Activated CD4-positive, alpha-beta T cell treated with anti-CD3 and anti-CD28 coated beads for 24 hours (primary cell): Measurements from ENCODE around the gene CDX1.

Source experiments
- DNase-seq, 2 donors: peaks; one replicate each; pipeline ENCODE4 v3.0.0-alpha.2; 2020; ENCODE audit warnings: low read depth in 2 of 2

CDX1 gene

DNA sequence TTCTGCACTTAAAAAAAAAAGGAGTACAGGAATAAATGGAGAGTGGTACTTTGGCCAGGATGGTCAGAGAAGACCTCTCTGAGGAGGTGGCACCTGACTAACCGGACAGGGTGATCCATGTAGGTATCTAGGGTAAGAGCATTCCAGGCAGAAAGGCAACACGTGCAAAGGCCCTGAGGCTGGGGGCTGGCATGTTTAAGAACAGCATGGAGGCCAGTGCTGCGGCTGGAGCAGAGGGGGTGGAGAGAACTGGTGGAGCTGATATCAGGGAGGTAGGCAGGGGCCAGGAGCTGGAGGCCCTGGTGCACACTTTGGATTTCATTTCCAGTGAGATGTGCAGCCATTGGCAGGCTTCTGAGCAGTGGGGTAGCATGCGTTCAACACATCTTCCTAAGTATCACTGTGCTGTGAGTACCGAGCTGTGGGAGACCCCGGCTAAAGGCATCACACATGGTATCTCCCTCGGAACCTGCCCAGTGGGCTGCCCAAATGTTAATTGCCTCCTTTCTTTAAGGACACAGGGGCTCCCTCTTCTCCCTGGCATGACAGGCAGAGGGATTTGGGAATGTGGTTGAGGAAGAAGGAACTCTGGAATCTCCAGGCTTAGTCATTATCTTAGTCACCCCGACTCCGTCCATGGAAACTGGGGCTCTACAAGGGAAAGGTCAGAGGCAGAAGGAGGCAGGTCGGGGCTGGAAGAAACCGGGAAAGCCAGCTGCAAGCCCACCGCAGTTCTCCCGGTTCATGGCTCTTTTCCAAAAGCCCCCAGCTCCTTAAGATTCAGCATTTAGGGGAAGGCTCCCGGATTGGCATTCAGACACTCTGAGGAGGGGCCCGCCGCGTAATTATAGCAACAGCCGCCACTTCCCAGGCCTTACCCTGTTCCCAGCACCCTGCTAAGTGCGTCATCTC, 41.9 kb downstream of the CDX1 start:
- DNase-seq: no peak

DNA sequence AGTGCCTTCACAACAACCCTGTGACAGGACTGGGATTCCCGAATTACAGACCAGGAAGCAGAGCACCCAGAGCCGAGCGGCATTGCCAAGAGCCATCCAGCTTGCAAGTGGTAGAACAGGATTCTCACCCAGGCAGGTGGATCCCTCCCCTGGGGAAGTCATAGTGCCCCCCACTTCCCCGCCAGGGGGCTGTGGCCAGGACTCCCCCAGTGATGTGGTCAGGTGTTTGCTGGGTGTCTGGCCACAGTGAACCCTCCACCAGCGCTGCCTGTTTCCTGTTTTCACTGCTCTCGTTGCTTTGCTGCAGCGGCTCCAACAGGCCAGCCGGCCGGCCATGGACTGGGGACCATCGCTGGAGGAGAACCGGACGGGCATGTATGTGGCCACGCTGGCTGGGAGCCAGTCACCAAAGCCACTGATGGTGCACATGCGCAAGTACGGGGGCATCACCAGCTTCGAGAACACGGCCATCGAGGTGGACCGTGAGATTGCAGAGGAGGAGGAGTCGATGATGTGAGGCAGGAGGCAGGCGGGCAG, 42.6 kb downstream of the CDX1 start:
- no peak for DNase-seq

DNA sequence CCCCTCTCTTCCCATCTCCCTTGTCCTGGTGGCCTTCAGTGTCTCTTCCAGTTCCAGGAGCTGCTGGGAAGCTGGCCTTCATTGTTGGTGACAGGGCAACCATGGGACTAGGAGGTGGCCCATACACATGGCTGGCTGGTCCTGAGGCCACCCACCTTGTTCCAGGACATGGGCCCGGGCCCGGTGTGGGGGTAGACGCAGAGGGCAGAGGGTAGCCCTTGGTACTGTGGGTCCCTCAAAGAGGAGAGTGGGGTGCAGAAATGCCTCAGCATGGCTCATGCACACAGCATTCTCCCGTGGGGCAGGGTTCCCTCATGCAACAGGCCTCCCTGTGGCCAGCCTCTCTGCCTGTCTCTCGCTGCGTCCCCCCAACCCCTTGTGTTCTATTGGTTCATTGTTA, 44.1 kb downstream of the CDX1 start:
- no peak for DNase-seq

DNA sequence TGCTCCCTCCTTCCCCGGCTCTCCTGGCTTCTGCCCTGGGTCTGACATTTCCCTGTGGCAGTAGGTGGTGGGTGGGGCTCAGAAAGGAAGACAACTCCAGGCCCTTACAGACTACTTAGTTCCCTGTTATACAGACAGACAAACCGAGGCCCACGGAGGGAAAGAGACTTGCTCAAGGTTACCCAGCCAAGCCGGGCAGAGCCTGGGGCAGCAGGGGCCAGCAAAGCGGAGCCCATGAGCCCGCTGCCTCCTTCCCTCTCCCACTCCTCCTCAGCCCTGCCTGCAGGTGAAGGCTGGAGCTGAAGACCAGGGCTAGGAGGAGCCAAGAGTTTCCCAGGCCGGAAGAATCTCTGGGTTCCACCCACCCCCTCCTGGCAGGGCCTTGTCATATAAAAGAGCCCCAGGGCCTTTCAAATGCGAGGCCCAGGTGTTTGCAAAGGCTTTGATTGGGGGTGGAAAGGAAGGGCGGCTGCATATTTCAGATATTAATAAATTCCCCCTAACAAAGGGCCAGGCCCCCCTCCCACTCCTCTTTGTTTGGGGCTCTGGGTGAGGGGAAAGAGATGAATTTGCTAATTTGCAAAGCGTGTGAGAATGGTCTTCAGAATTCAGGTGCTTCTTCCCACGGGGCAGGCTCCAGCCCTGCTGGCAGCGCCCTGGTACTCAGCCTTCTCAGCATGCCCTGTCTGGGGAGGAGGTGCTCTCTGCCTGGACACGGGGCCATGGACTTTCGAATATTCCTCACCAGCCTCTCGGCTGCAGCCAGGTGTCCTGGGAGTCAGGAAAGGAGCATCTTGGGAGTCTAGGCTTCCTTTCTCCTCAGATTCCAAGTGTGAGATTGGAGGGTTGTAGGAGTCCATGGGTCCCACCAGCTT, 44.8 kb downstream of the CDX1 start:
- no peak for DNase-seq

DNA sequence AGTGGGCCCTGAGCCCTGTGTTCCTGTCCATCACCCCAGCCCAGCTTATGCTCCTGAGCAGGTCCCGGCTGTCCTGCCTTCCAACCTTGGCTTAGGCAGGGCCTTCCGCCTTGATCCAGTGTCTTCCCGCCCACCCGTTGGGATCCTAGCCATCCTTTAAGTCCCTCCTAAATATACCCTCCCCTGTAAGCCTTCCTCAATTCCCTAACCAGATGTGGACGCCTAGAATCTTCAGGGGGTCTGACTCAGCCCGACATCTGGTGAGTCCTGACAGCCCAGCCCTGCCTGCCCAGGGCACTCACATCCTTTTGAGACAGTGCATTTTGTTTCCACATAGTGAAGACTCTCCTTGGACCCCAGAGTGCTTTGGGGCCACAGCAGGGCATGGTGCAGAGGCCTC, 47.0 kb downstream of the CDX1 start:
- DNase-seq: no peak

DNA sequence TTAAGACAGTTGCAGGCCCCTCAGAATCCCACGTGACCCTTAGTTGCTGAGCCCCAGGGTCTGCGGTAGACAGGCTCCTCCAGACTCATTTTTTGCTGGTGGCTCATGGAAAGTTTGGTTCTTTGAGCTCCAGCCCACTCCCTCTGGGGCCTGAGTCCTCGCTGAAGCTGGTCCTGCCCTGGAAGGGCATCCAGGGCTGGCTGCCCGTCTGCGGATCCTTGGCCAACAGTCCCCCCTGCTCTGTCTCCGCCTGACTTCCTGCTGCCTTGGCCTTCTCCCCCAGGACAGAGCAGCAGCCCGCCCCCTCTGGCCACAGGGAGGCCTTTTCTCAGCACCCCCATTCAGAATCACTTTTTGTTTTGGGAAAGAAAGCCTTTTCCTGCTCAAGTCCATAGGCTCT, 47.7 kb downstream of the CDX1 start:
- DNase-seq: no peak

DNA sequence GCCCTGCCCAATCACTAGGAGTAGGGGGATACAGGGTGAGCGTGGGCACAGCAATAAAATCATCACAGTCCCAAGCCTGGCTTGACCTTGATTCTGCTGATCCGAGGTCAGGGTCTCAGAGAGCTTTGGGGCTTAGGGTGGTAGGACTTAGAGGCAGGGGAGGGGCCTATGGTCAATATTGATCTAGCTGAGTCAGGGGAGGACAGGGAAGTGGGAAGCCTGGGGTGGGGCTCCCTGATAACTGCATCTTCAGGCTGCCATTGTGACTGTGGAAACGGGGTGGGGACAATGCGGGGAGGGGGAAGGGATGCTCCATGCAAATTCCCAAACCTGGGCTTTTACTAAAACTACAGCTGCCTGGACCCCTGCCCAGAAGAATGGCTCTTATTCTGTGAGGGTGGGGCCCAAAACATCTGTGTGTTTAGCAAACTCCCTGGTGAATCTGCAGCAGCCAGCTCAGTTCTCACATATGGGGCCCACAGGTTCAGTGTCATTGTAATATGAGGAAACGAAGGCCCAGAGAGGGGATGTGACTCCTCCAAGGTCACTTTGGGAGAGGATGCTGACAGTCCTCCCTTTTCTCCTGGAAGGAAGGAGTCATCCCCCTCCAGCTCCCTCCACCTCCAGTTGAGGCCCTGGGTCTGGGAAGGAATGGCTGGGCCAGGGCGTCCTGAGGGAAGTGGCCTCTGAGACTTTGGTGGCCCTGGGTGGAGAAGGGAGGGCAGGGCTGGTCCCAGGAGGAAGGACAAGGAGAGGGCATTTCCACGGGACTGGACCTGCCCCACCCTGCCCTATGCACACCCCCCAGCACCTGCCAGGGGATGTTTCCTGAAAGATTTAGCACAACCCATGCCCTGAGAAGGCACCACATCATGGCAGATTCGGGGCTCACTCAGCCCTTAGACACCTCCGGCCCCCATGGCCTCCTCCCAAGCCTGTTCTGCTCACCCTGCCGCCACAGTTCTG, 49.7 kb downstream of the CDX1 start:
- DNase-seq: no peak

DNA sequence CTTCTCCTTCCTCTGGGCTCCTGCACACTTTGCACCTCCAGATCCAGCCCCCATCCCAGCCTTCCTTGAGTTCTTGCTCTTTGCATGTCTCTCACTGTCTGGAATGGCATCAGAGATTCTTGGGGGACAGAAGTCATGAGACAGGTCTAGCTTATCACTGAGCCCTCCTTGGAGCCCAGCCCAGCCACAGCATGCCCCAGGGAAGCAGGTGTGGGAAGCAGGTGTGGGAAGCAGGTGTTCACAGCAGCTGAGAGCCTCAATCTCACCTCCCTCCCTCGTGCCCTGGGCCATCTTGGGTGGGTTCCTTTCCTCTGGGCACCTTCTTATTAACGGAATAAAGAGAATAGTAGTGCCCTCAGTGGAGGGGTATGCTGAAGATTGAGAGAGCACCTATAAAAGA, 50.5 kb downstream of the CDX1 start:
- DNase-seq: no peak

DNA sequence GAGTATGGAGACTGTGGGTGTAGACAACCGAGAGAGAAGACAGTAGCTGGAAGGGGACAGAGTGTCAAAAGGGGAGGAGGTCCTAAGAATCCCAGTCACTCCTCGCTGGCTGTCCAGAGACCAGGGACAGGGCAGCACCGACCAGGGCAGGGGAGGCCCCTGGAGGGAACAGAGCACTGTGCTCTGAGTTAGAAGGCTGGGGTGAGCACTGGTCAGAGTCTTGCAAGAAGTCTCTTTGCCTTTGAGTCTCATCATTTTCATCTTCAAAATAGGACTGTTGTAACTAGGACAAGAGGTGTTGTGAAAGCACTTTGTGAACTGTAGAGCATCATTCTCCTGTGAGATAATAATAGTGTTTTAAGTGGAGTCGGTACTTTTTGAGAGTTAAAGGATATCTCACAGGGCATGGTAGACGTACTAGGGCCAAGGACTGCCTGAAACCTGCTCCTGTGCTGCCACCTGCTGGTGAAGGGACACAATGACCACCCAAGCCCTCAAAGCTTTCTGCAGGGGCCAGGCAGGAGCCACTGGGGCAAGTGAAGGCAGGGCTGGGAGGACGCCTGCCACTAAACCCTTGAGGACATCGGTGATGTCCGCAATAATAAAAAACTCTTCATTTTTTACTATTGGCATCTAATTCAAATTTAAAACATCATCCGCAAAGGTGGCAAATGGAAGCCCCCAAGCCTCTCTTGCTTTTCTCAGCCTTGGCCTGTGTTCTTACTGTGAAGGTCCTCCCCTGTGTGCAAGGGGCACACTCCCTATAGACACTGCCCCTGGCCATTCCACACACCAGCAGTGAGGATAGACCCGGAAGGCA, 51.5 kb downstream of the CDX1 start:
- peak; percentile 62 to 79 for DNase-seq

DNA sequence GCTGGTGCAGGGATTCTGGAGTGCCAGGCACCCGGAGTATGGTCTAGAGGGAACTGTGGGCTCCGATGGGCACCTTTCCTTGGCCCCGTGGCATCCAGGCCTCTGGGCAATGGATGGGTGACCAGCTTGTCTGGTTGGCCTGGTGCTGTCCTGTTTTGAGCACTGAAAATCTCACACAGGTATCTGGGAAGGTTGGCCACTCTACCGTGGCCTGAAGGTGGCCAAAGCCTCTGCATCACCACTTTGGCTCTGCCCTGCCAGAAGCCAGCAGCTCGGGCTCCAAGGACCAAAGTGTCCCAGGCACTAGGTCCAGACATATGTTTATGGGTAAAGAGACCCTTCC, 52.1 kb downstream of the CDX1 start:
- DNase-seq: no peak

DNA sequence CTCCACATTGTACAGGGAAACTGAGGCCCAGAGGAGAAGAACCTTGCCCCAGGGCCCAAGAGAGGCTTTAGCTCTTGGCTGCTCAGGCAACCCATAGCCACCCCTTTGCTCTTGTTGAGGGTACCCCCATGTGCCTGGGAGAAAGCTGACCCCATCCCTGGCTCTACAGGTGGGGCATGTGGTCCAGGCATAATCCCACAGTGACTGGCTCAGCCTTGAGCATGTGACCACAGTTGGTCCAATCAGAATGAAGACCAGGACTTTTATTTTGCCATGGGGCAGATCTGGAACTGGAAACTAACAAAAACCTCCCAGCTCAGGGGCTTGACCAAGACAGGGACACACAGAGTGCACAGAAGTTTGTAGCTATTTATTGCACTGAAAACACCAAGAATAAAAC, 52.6 kb downstream of the CDX1 start:
- DNase-seq: no peak

DNA sequence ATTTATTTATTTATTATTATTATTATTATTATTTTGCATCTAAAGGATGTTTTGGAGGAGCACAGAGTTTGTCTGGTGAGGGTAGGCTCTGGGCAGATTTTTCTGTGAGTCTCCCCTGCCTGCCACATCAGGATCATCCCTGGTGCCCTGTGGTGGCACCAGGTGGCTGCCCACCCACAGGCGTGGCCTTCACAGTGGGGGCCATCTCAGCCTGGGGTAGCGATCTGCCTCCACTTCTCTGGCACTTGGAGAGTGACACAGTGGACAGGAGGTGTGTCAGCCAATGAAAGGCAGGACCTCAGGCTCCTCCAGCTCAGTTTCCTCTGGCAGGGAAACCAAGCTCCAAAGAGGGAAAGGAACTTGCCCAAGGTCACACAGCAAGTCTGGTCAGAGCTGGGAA, 53.3 kb downstream of the CDX1 start:
- DNase-seq: no peak

DNA sequence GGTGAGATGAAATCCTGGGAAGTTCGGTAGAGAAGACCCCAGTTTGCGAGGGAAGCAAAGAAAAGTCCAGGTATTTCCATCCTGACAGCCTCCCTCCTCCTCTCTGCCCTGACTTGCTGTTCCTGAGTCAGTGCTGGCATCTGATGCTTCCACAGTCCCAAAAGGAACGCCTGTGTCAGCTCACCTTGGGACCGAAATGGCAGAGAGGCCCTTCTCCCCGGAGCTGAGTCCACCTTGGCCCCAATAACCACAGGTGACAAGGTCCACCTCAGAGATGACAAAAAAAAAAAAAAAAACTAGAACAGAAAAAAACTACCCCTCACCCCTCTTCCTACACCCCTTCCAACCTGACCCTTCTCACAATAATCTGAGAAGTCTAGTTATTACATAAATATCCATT, 54.9 kb downstream of the CDX1 start:
- DNase-seq: no peak

DNA sequence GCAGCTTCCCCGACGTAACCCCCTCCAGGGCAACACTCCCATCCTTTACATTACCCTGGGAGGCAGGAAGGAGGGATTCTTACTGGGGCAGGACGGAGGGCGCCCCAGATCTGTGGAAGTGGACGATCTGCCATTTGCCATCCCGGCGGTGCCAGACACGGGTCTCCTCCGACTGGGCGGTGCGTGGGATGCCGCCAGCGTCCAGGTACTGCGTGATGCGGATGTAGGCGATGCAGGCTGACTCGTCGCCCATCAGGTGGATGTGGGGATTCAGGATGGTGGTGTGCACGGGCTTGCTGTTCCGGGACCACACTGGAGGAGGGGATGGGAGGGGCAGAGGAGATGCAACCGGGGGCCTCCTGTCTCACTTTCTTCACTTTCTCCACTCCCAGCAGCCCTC, 56.3 kb downstream of the CDX1 start:
- DNase-seq: no peak

DNA sequence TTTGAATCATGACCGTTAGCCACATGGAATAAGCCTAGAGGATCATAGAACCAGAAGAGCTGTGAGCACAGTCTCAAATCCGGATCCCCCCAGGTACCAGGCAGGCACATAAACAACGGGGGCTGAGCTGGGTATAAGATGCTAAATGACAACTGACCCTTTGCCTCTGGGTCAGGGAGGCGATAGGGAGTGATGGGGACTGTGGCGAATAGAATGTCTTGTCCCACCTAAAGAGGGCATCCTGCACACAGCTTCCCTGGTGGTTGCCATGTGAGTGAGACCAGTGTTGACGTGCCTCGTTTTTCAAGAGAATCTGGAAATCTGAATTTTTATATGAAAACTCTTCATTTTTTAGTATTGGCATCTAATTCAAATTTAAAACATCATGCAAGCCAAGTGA, 56.9 kb downstream of the CDX1 start:
- no peak for DNase-seq

DNA sequence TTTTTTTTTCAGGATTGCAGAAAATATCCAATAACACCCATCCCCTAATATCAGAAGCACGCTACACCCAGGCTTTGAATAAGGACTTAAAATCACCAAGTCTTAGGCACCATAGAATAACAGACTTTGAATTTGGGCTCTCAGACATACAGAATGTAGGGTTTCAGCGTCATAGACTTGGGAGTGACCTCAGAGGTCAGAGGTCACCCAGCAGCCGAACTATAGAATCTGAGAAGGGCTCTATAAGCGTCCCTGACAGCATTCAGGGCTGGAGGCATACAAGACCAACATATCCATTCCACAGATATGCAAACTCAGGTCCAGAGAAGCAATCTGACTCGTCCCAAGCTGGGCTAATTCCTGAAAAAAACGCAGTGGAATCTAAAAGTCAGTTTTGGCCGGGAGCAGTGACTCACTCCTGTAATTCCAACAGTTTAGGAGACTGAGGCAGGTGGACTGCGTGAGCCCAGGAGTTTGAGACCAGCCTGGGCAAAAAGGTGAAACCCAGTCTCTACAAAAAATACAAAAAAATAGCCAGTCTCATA, 58.0 kb downstream of the CDX1 start:
- no peak for DNase-seq

DNA sequence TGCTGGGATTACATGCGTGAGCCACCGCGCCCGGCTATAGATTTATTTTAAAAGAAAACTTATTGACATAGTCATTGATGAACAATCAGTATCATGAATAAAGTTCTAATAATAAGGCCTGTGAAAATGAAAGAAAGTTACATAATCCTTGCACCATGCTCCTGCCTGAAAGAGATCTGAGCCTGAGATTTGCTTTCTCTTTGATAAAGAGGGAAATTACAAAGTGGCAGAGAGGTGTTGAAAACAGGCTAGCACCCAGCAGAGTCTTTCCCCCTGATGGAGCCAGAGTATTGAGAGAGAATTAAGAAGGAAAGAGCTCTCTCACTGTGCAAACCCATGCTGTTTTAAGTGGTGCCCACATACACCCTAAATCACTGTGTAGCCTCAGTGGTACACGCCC, 60.5 kb downstream of the CDX1 start:
- no peak for DNase-seq

DNA sequence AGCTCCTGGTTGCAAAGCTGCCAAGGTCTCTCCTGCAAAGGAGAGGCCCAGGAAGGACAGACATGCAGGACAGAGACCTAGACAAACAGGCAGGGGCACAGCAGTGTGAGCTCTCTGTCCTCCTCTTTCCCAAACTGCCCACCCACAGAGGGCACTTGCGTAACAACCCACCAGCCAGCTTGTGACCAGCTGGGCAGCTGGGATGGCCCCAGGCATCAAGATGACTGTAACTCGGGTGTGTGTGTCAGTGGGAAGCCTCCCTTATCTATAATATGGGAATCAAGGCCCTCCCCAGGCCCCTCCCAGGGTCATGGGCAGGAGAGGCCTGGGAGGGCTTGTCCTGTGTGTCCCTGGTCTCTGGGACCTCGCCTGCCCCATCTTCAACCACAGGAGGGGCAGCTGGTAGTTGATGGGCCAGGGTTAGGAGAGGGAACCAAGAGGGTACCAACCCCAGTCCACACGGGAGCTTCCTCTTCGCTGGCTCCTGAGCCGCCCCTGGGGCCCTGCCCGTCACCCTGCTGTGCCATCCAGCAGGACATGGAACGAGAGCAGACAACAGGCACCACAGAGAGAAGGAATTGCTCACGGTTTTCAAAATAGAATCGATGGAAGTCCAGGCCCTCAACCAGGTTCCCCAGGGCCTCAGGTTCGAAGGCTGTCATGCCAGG, 61.2 kb downstream of the CDX1 start:
- no peak for DNase-seq

DNA sequence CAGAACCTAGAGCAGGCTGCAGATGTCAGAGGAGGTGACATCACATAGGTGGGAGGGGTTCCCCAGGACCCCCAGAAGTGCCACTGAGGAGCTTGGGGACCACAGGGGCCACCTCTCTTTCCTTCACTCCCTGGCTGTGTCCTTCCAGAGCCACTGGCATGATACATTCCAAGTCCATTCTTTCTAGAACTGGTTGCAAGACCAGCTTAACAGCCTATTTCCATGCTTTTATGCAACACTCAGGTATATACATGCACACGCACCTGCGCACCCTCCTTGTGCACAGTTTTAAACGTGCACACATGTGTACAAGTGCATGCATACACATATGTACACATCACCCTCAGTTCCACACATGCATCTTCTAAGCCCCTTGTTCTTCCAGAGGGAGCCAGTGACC, 63.0 kb downstream of the CDX1 start:
- DNase-seq: no peak

DNA sequence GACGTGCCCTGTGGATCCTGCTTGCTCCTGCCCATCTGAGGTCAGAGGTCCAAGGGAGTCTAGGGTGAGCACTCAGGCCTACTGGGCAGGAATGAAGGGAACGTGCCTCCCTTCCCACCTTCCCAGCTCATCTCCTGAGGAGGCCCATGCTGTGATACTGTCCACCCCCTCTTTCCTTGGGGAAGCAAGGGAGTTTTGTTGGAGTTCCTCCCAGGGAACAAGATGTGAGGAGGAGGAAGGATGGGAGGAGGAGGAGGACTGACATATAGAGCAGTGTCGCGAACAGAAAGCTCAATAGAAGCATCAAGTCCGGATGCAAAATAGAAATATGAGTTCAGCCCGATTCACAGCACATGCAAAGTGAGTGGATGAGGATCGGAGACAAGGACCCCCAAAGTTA, 64.3 kb downstream of the CDX1 start:
- no peak for DNase-seq
